ENCODE data around the gene EIF4E1B.

The EIF4E1B gene

GRCh38 chr5:176679365-176680225 lies 49.1 kb downstream of the EIF4E1B start:
- DNase-seq (ENCODE audit: low spot score in 2 of 2) (no peak), ATAC-seq (ENCODE audit: low read depth) (no peak)
- Mint-ChIP-seq H3K4me3 (no peak overlapping the region), H3K9me3 (peaks cover 3% of the 10 kb centered on the region), H3K4me1 (peaks cover 14% of the 10 kb centered on the region), H3K36me3 (no peaks in the 10 kb centered on the region), H3K27me3 (peaks cover 28% of the 10 kb centered on the region), H3K27ac (no peak overlapping the region)

DNA sequence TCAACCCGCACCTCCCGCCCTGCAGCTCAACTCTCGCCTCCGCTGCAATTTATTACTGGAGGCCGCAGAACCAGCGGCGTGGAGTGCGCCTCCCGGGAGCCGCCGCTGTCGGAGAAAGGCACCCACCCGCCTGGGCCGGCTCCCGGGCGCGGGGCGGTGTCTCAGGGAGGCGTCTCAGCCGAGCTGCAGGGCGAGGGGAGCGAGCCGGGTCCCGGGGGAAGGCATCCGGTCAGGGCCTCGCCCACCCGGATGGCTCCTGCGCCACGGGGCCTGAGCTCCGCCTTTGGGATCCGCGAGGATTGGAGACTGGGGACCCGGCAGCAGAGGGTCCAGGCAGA lies 49.7 kb downstream of the EIF4E1B start:
- DNase-seq (ENCODE audit: low spot score in 2 of 2) (no peak), ATAC-seq (ENCODE audit: low read depth) (no peak)
- peaks cover 2% of the 10 kb centered on the region for H3K36me3 Mint-ChIP-seq
- H3K4me1 Mint-ChIP-seq: peaks cover 11% of the 10 kb centered on the region
- H3K9me3 Mint-ChIP-seq: peaks cover 5% of the 10 kb centered on the region
- H3K27me3 Mint-ChIP-seq: peaks cover 27% of the 10 kb centered on the region
- no peak overlapping the region for H3K27ac Mint-ChIP-seq
- H3K4me3 Mint-ChIP-seq: no peak overlapping the region

DNA sequence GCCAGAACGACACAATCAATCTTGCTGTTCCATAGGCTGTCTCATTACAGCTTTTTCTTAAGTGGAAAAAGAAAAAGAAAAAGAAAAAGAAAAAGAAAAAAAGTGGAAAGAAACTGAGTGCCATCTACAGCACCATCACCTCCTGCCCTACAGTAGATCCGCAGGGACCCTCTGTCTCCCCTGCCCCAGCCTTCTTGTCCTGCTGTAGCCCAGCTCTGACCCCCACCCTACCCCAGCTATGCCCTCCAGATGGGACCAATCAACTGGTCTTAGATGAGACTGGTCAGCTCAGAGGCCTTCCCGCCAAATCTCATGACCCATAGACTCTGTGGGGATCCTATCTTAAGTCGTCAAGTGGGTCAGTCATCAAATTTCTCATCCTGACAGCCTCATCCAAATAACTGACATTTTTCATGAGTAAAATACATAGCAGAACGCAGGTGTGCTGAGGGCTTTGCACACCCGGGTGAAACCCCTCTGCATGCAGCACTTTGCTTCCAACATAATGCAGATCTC lies 51.6 kb downstream of the EIF4E1B start:
- Mint-ChIP-seq H3K27me3 (peaks cover 24% of the 10 kb centered on the region), H3K9me3 (peaks cover 6% of the 10 kb centered on the region), H3K4me1 (peaks cover 6% of the 10 kb centered on the region), H3K4me3 (no peak overlapping the region), H3K36me3 (peaks cover 2% of the 10 kb centered on the region), H3K27ac (no peak overlapping the region)
- ATAC-seq (ENCODE audit: low read depth) (no peak), DNase-seq (ENCODE audit: low spot score in 2 of 2) (no peak)

GRCh38 chr5:176685010-176685409 lies 54.5 kb downstream of the EIF4E1B start:
- H3K4me1 Mint-ChIP-seq: no peaks in the 10 kb centered on the region
- H3K27ac Mint-ChIP-seq: no peak overlapping the region
- no peak for ATAC-seq (ENCODE audit: low read depth)
- no peak for DNase-seq (ENCODE audit: low spot score in 2 of 2)
- H3K4me3 Mint-ChIP-seq: no peak overlapping the region
- peaks cover 4% of the 10 kb centered on the region for H3K36me3 Mint-ChIP-seq
- H3K9me3 Mint-ChIP-seq: peaks cover 6% of the 10 kb centered on the region
- peaks cover 18% of the 10 kb centered on the region for H3K27me3 Mint-ChIP-seq

DNA sequence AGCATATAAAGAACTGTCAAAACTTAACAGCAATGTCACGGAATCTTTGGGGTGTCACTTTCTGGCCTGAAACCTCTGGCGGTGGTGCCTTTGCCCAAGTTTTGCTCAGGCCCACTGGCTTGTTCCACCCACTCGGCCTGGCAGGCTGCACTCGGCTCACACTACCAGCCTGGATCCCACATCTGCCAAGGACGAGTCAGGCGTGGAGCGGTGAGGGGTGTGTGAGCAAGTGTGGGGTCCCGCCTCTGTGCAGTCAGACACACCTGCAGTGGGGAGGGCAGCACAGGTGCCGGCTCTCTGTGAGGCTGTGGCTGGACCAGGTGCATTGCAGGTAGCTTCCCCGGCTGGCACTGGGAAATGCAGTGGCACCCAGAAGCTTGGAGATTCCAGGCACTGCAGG lies 56.8 kb downstream of the EIF4E1B start:
- no peak overlapping the region for H3K4me3 Mint-ChIP-seq
- H3K36me3 Mint-ChIP-seq: peaks cover 4% of the 10 kb centered on the region
- H3K27ac Mint-ChIP-seq: no peak overlapping the region
- ATAC-seq (ENCODE audit: low read depth) (no peak), DNase-seq (ENCODE audit: low spot score in 2 of 2) (no peak)
- peaks cover under 1% of the 10 kb centered on the region for H3K4me1 Mint-ChIP-seq
- peaks cover 24% of the 10 kb centered on the region for H3K27me3 Mint-ChIP-seq
- peaks cover 6% of the 10 kb centered on the region for H3K9me3 Mint-ChIP-seq

GRCh38 chr5:176687881-176688280 lies 57.4 kb downstream of the EIF4E1B start:
- Mint-ChIP-seq H3K4me3 (no peak overlapping the region), H3K27me3 (peaks cover 24% of the 10 kb centered on the region), H3K36me3 (peaks cover 4% of the 10 kb centered on the region), H3K9me3 (peaks cover 6% of the 10 kb centered on the region), H3K4me1 (peaks cover 2% of the 10 kb centered on the region), H3K27ac (no peak overlapping the region)
- DNase-seq (ENCODE audit: low spot score in 2 of 2): no peak
- no peak for ATAC-seq (ENCODE audit: low read depth)

- Mint-ChIP-seq H3K36me3 (peaks cover 2% of the 10 kb centered on the region), H3K9me3 (no peaks in the 10 kb centered on the region), H3K27ac (no peak overlapping the region), H3K4me1 (peaks cover 2% of the 10 kb centered on the region), H3K27me3 (peaks cover 24% of the 10 kb centered on the region), H3K4me3 (no peak overlapping the region)
- DNase-seq (ENCODE audit: low spot score in 2 of 2): no peak
- no peak for ATAC-seq (ENCODE audit: low read depth)
These were observed 60.4 kb downstream of the EIF4E1B start for GRCh38 chr5:176690911-176691310.

GRCh38 chr5:176691524-176691923 lies 61.0 kb downstream of the EIF4E1B start:
- Mint-ChIP-seq H3K4me3 (no peak overlapping the region), H3K9me3 (no peaks in the 10 kb centered on the region), H3K27me3 (peaks cover 24% of the 10 kb centered on the region), H3K27ac (no peak overlapping the region), H3K36me3 (peaks cover 2% of the 10 kb centered on the region), H3K4me1 (peaks cover 2% of the 10 kb centered on the region)
- ATAC-seq (ENCODE audit: low read depth): no peak
- no peak for DNase-seq (ENCODE audit: low spot score in 2 of 2)

GRCh38 chr5:176692326-176692725 lies 61.9 kb downstream of the EIF4E1B start:
- H3K27me3 Mint-ChIP-seq: peaks cover 31% of the 10 kb centered on the region
- H3K9me3 Mint-ChIP-seq: no peaks in the 10 kb centered on the region
- no peak for ATAC-seq (ENCODE audit: low read depth)
- H3K36me3 Mint-ChIP-seq: peaks cover 2% of the 10 kb centered on the region
- H3K4me1 Mint-ChIP-seq: peaks cover 4% of the 10 kb centered on the region
- DNase-seq (ENCODE audit: low spot score in 2 of 2): no peak
- no peak overlapping the region for H3K27ac Mint-ChIP-seq
- no peak overlapping the region for H3K4me3 Mint-ChIP-seq

DNA sequence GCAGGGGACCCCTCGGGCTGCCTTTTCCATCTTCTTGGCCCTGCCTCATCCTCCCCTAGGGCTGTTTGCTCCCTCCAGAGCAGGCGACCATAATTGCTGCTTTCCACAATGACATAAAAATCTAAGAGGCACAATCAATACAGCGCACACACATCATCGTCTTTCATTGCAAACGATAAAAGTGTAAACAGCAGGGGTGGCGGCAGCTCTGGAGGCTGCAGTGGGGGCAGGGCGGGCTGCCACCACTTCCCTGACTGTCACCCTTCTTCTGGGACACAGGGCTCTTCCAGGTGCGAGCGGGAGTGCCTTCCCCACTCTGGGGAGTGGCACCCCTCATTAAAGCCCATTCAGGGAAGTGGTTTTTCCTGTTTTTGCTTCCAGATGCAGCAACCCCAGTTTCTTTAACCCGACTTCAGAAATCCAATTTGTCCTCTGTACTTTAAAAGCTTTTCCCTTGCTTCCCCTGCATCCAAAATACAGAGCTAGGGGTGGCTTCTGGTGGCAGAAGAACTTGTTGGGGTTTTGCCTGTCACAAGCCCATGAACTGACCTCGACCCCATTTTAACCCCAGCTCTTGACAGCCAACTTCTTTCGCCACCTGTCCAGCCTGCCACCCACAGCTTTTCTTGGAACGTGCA lies 62.5 kb downstream of the EIF4E1B start:
- Mint-ChIP-seq H3K4me3 (no peak overlapping the region), H3K27me3 (peaks cover 35% of the 10 kb centered on the region), H3K4me1 (peaks cover 4% of the 10 kb centered on the region), H3K36me3 (peaks cover 2% of the 10 kb centered on the region), H3K27ac (no peak overlapping the region), H3K9me3 (no peaks in the 10 kb centered on the region)
- ATAC-seq (ENCODE audit: low read depth) (no peak), DNase-seq (ENCODE audit: low spot score in 2 of 2) (no peak)

DNA sequence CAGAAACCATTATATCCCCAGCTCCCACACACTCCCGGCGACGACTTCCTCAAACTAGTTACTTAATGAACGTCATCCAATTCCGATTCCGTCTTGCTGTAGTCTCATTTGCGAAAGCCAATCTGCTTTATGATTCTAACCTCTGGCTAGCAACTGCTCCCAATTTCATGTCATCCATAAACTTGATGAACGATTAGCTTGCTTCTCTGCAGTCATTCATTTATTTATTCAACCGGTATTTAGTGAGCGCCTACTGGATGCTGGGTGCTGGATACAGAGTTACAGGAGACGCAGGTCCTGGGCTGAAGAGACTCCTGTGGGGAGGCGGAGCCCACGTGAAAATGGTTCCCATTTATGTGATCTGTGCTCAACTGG lies 63.0 kb downstream of the EIF4E1B start:
- no peak overlapping the region for H3K27ac Mint-ChIP-seq
- H3K4me3 Mint-ChIP-seq: no peak overlapping the region
- H3K9me3 Mint-ChIP-seq: no peaks in the 10 kb centered on the region
- H3K4me1 Mint-ChIP-seq: peaks cover 4% of the 10 kb centered on the region
- DNase-seq (ENCODE audit: low spot score in 2 of 2): no peak
- peaks cover 39% of the 10 kb centered on the region for H3K27me3 Mint-ChIP-seq
- peaks cover 2% of the 10 kb centered on the region for H3K36me3 Mint-ChIP-seq
- ATAC-seq (ENCODE audit: low read depth): no peak

DNA sequence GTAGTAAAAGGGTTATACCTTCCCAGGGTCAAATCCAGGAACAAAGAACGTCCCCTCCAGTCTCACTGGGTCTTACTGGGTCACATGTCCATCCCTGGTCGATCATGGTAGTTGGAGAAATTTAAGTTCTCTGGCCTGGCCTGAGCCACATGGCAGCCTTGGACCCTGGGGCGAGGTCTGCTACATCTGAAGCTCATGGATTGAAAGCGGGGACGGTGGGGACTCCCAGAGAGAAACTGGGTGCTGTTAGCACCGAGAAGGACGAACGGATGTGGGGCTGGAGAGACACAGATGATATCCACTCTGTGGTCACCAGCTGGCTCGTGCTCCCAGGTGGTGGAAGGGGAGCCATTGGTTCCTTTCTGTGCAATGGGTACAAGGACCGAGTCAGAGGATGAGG lies 63.7 kb downstream of the EIF4E1B start:
- Mint-ChIP-seq H3K4me1 (peaks cover 4% of the 10 kb centered on the region), H3K9me3 (no peaks in the 10 kb centered on the region), H3K27ac (no peak overlapping the region), H3K36me3 (peaks cover 2% of the 10 kb centered on the region), H3K27me3 (peaks cover 39% of the 10 kb centered on the region), H3K4me3 (no peak overlapping the region)
- ATAC-seq (ENCODE audit: low read depth) (no peak), DNase-seq (ENCODE audit: low spot score in 2 of 2) (no peak)

DNA sequence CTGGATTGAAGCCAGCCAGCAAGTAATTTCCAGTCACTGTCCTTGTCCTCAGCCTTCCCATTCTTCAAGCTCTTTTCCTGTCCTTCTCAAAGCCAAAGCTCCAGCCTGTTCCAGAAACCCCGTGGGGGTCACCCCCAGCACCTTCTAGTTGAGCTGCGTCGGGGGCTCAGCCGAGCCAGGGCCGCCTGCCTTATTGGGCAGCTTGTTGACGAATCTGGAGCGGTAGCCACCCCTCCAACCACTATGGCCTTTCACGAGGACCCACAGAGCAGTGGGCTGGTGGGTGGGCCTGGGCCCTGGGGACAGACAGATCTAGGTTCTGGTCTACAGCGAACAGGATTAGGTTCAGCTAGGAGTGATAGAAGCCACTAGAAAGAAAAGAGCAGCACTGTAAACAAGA lies 64.2 kb downstream of the EIF4E1B start:
- DNase-seq (ENCODE audit: low spot score in 2 of 2) (no peak), ATAC-seq (ENCODE audit: low read depth) (no peak)
- peaks cover 36% of the 10 kb centered on the region for H3K27me3 Mint-ChIP-seq
- H3K27ac Mint-ChIP-seq: no peak overlapping the region
- H3K4me1 Mint-ChIP-seq: peaks cover 4% of the 10 kb centered on the region
- peaks cover 2% of the 10 kb centered on the region for H3K36me3 Mint-ChIP-seq
- H3K9me3 Mint-ChIP-seq: no peaks in the 10 kb centered on the region
- H3K4me3 Mint-ChIP-seq: no peak overlapping the region

- ATAC-seq (ENCODE audit: low read depth): no peak
- Mint-ChIP-seq H3K36me3 (no peaks in the 10 kb centered on the region), H3K27me3 (peaks cover 33% of the 10 kb centered on the region), H3K27ac (no peak overlapping the region), H3K4me1 (peaks cover 4% of the 10 kb centered on the region), H3K4me3 (no peak overlapping the region), H3K9me3 (no peaks in the 10 kb centered on the region)
- DNase-seq (ENCODE audit: low spot score in 2 of 2): no peak
These were observed 64.6 kb downstream of the EIF4E1B start for GRCh38 chr5:176695073-176695472.
